HK-2 (cell line): ENCODE results near the gene EFCAB6.
A peak's percentile ranks its signal among the peaks of the same experiment; 100 is the strongest.

Experiments used
- DNase-seq: peaks from one replicate; pipeline ENCODE4 v3.0.0-alpha.2; 2018; ENCODE audit not compliant: unreplicated experiment

EFCAB6 gene

GRCh38 chr22:43831561-43832392, 19.7 kb upstream of the EFCAB6 start:
- no peak for DNase-seq

- DNase-seq, result no peak
Measured at GRCh38 chr22:43830931-43831560, 18.9 kb upstream of the EFCAB6 start.

GRCh38 chr22:43829904-43830851, 18.1 kb upstream of the EFCAB6 start:
- no peak for DNase-seq

- DNase-seq, result no peak
Measured at GRCh38 chr22:43828998-43829782, 17.1 kb upstream of the EFCAB6 start.

- DNase-seq, result no peak
Measured at GRCh38 chr22:43828725-43828997, 16.6 kb upstream of the EFCAB6 start.

- no peak for DNase-seq
Measured at GRCh38 chr22:43827926-43828724, 16.0 kb upstream of the EFCAB6 start.

- no peak for DNase-seq
Measured at GRCh38 chr22:43827003-43827735, 15.1 kb upstream of the EFCAB6 start.

- peak; percentile 59 for DNase-seq
Measured at GRCh38 chr22:43826142-43827002, 14.3 kb upstream of the EFCAB6 start.

GRCh38 chr22:43825651-43826050, 13.5 kb upstream of the EFCAB6 start:
- DNase-seq, result no peak

- no peak for DNase-seq
Measured at GRCh38 chr22:43824724-43825420, 12.8 kb upstream of the EFCAB6 start.

- no peak for DNase-seq
Measured at GRCh38 chr22:43823911-43824665, 12.0 kb upstream of the EFCAB6 start.

- peak; percentile 78 for DNase-seq
Measured at GRCh38 chr22:43823353-43823908, 11.3 kb upstream of the EFCAB6 start.

GRCh38 chr22:43821606-43822425, 9.7 kb upstream of the EFCAB6 start:
- DNase-seq, result no peak

- no peak for DNase-seq
Measured at GRCh38 chr22:43820651-43821305, 8.7 kb upstream of the EFCAB6 start.

GRCh38 chr22:43819931-43820640, 8.0 kb upstream of the EFCAB6 start:
- no peak for DNase-seq
